A673 (cell line): ENCODE results near the gene LGALS9. TPM values are rescaled to one million over a fixed set of nuclear protein-coding genes. Genes with fewer than 3 reads are reported as not detected.

Experiments used
- BruUV-seq: library from RNA; stranded (reverse); fragments of 400-500 nt; replicated peaks from 2 replicates; lab custom pipeline; 2021; lab: Mats Ljungman, UMichigan
- CTCF ChIA-PET: fragments of 300-600 bp; sonication (Branson Sonifier 250); formaldehyde crosslinking; loops from one replicate; lab custom pipeline; 2022; ENCODE audit warnings: antibody characterized with exemption; lab: Charles Lee
- POLR2A ChIA-PET: fragments of 300-600 bp; sonication (Branson Sonifier 250); formaldehyde crosslinking; loops from one replicate; lab custom pipeline; 2022; ENCODE audit warnings: antibody characterized with exemption; ENCODE audit not compliant: low non-redundant PET; lab: Charles Lee
- DNase-seq: peaks from one replicate; pipeline ENCODE4 v3.0.0-alpha.2; 2015; ENCODE audit warnings: low spot score
- H3K27ac ChIP-seq: fragments of 200-600 bp; sonication (generic); 2 replicates; pipeline ENCODE4 v1.5.1; 2016; ENCODE audit warnings: mixed run types, low read depth, mild to moderate bottlenecking, mixed read lengths, antibody characterized with exemption, low read length; ENCODE audit not compliant: poor library complexity, severe bottlenecking
- H3K27me3 ChIP-seq: fragments of 200-600 bp; sonication (generic); replicated peaks from 2 replicates; pipeline ENCODE4 v1.6.1; 2017; ENCODE audit warnings: mixed run types, low read depth, mild to moderate bottlenecking, mixed read lengths, antibody characterized with exemption, low read length; ENCODE audit not compliant: insufficient read depth, poor library complexity
- H3K36me3 ChIP-seq: fragments of 200-600 bp; sonication (generic); 2 replicates; pipeline ENCODE4 v1.6.1; 2016; ENCODE audit warnings: mixed run types, mild to moderate bottlenecking, mixed read lengths, antibody characterized with exemption, low read length; ENCODE audit not compliant: insufficient read depth, poor library complexity, severe bottlenecking
- H3K4me1 ChIP-seq: fragments of 200-600 bp; sonication (generic); 2 replicates; pipeline ENCODE4 v1.6.1; 2017; ENCODE audit warnings: mixed run types, mild to moderate bottlenecking, mixed read lengths, antibody characterized with exemption, low read length; ENCODE audit not compliant: insufficient read depth, poor library complexity, severe bottlenecking
- H3K4me3 ChIP-seq: fragments of 200-600 bp; sonication (generic); 2 replicates; pipeline ENCODE4 v1.5.1; 2016; ENCODE audit warnings: low read depth, mixed run types, mild to moderate bottlenecking, mixed read lengths, low read length; ENCODE audit not compliant: poor library complexity, severe bottlenecking
- H3K9me3 ChIP-seq: fragments of 200-600 bp; sonication (generic); 2 replicates; pipeline ENCODE4 v1.6.1; 2016; ENCODE audit warnings: mixed run types, low read depth, mild to moderate bottlenecking, mixed read lengths, antibody characterized with exemption, low read length; ENCODE audit not compliant: poor library complexity, severe bottlenecking
- EZH2 ChIP-seq: fragments of 200-600 bp; sonication (generic); IDR thresholded peaks from 2 replicates; pipeline ENCODE4 v1.6.1; 2017; ENCODE audit warnings: borderline replicate concordance, low read depth, mild to moderate bottlenecking, mixed read lengths, antibody characterized with exemption, low read length; ENCODE audit not compliant: poor library complexity, severe bottlenecking
- intact Hi-C: fragments of 100-400 bp; cut with micrococcal nuclease; formaldehyde crosslinking; loops from one replicate; pipeline ENCODE4 v1.10.0; 2022; ENCODE audit not compliant: unreplicated experiment
- total RNA-seq: library from RNA; stranded (reverse); gene quantifications from 2 replicates; pipeline ENCODE4 v1.2.3, GENCODE V29; 2021
- TF ChIP-seq, protein P1 (sequence below): fragments of 300-800, 200-600 bp; sonication (generic); conservative IDR thresholded peaks from 2 replicates; pipeline ENCODE4 v1.5.1; 2017; ENCODE audit warnings: low read depth, mild to moderate bottlenecking, antibody characterized with exemption, low read length, moderate library complexity, mixed read lengths

Gene LGALS9
- total RNA-seq, 1 experiment from 2014 or later: 2.4 TPM

DNA sequence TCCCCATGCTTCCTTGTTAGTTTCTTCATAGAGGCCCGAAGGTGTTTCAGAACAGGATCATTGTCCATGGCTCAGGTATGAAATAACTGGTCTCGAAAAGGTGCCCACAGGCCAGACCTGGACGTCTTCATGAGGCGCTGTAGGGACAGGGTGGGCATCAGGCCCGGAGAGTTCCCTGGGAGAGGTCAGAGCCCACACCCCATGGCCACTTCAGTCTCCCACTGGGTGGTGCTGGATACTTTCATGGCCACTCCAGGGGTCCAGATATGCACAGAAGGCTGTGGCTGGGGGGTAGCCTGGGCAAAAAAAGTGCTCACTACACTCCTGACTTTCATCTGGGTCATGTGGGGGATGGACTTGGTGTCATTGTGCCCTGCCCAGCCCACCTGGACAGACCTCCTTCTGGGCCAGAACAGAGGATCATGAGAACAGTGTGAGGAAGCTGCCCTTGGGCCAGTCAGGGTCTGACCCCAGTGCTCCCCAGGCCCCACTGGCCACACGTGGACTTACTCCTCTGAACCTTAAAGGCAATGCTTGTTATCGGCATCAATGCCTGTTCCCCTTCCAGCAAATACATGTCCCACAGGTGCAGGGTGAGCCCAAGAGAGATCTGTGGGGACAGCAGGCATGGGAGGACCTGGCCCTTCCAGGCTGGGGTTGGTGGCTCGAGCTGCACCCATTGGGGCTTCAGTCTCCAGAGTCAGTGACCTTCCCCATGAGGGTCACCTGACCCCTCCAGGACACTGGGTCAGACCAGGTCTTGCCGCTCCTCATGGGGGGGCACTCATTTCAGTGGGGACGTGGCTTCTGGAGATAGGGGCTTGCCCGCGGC is 36.9 kb downstream of the LGALS9 start:
- Histone ChIP-seq H3K27ac (no peak overlapping the region), H3K27me3 (no peaks in the 10 kb centered on the region), H3K36me3 (no peaks in the 10 kb centered on the region), H3K4me3 (no peak overlapping the region), H3K9me3 (no peaks in the 10 kb centered on the region), H3K4me1 (no peaks in the 10 kb centered on the region)
- TF ChIP-seq EZH2: no peak
- TF ChIP-seq, protein P1, sequence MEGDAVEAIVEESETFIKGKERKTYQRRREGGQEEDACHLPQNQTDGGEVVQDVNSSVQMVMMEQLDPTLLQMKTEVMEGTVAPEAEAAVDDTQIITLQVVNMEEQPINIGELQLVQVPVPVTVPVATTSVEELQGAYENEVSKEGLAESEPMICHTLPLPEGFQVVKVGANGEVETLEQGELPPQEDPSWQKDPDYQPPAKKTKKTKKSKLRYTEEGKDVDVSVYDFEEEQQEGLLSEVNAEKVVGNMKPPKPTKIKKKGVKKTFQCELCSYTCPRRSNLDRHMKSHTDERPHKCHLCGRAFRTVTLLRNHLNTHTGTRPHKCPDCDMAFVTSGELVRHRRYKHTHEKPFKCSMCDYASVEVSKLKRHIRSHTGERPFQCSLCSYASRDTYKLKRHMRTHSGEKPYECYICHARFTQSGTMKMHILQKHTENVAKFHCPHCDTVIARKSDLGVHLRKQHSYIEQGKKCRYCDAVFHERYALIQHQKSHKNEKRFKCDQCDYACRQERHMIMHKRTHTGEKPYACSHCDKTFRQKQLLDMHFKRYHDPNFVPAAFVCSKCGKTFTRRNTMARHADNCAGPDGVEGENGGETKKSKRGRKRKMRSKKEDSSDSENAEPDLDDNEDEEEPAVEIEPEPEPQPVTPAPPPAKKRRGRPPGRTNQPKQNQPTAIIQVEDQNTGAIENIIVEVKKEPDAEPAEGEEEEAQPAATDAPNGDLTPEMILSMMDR: no peak
- no TSS peak for BruUV-seq
- intact Hi-C loops: no loop called here
- ChIA-PET CTCF (no interaction called here), POLR2A (no interaction called here)
- DNase-seq: no peak

DNA sequence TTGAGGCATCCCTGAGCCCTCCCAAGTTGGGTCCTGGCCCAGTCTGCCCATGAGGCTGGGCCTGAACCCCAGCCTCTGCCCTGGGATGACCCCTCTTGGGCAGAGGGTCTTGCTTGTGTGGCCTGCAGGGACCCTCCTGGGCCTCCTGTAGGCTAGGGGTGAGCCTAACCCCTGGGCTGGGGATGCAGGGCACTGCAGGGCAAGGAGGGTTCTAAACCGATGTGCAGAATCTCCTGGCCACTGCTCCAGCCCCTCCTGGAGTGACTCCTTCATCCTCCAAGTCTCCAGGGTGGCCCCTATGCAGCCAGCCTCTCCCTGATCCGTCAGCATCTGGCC is 37.5 kb downstream of the LGALS9 start:
- Histone ChIP-seq H3K4me1 (no peaks in the 10 kb centered on the region), H3K4me3 (no peak overlapping the region), H3K27me3 (no peaks in the 10 kb centered on the region), H3K9me3 (no peaks in the 10 kb centered on the region), H3K27ac (no peak overlapping the region), H3K36me3 (no peaks in the 10 kb centered on the region)
- intact Hi-C loops: no loop called here
- POLR2A ChIA-PET: no interaction called here
- no peak for DNase-seq
- CTCF ChIA-PET: no interaction called here
- TF ChIP-seq EZH2: no peak
- TF ChIP-seq, protein P1: no peak
- no TSS peak for BruUV-seq

DNA sequence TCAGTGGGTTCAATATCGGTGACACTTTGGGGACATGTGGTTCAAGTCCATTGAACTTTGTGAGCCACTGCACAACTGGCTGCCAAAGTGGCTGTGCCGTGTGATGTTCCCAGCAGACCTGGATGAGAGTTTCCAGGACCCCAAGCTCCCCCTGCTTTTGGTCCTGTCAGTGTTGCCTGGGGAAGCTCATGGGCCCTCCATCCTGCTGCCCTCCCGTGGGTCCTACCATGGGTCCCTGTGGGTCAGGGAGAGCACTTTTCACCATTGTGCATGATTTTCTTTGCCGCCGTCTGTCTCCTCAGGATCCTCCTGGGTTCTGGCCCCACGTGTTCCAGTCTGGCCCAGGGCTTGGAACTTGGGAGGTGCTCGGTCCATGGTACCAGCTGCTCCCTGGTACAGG is 38.1 kb downstream of the LGALS9 start:
- Histone ChIP-seq H3K27ac (no peak overlapping the region), H3K9me3 (no peaks in the 10 kb centered on the region), H3K36me3 (no peaks in the 10 kb centered on the region), H3K27me3 (no peaks in the 10 kb centered on the region), H3K4me1 (no peaks in the 10 kb centered on the region), H3K4me3 (no peak overlapping the region)
- intact Hi-C loops: no loop called here
- TF ChIP-seq, protein P1: no peak
- no peak for TF ChIP-seq EZH2
- no peak for DNase-seq
- BruUV-seq: no TSS peak
- CTCF ChIA-PET: no interaction called here
- POLR2A ChIA-PET: no interaction called here
